ENCODE measurements around the gene NCOA7. TPM values are rescaled to one million over a fixed set of nuclear protein-coding genes. Genes with fewer than 3 reads are reported as not detected.

NCOA7 gene
- total and polyA plus RNA-seq, 8 donors: 7.4 to 66.7 (median 14.1) TPM

GRCh38 chr6:125918681-125919566 is 128.2 kb downstream of the NCOA7 start:
- Histone ChIP-seq H3K4me3 (peak overlapping the region in 1 of 4 donors; percentile 40), H3K4me1 (peaks cover 0 to 28% (median 0%) of the 10 kb centered on the region in 3 donors), H3K36me3 (peaks cover 0 to 16% (median 0%) of the 10 kb centered on the region in 3 donors), H3K27me3 (no peaks in the 10 kb centered on the region), H3K27ac (peak overlapping the region; percentile 7 to 97 (median 64)), H3K9me3 (no peaks in the 10 kb centered on the region)
- FAIRE-seq (peak; percentile 53), ATAC-seq (peak; percentile 85 to 92 (median 90)), DNase-seq (peak in 3 of 6 donors; percentile 38 to 47 (median 45))
- WGBS, 2 donors: 28 to 34% methylated on average over 13 of the region's 13 CpGs
- intact Hi-C loops (cut with DNase I): no loop called here
- TF ChIP-seq CTCF (IDR thresholded peaks at IDR 0.05): no peak

- DNase-seq (no peak), ATAC-seq (no peak), FAIRE-seq (no peak)
- peaks cover 0 to 28% (median 0%) of the 10 kb centered on the region in 3 donors for H3K4me1 ChIP-seq
- H3K27ac ChIP-seq: peak overlapping the region; percentile 7 to 97 (median 64)
- no peaks in the 10 kb centered on the region for H3K9me3 ChIP-seq
- TF ChIP-seq CTCF (IDR thresholded peaks at IDR 0.05): no peak
- 60 to 67% methylated on average over 3 of the region's 3 CpGs for WGBS, 2 donors
- H3K4me3 ChIP-seq: peak overlapping the region in 1 of 4 donors; percentile 40
- intact Hi-C loops (cut with DNase I): no loop called here
- H3K36me3 ChIP-seq: peaks cover 0 to 16% (median 0%) of the 10 kb centered on the region in 3 donors
- no peaks in the 10 kb centered on the region for H3K27me3 ChIP-seq
These were observed 128.9 kb downstream of the NCOA7 start for GRCh38 chr6:125919618-125920017.

GRCh38 chr6:125922322-125922860 is 131.6 kb downstream of the NCOA7 start:
- no peaks in the 10 kb centered on the region for H3K9me3 ChIP-seq
- peaks cover 0 to 10% (median 0%) of the 10 kb centered on the region in 3 donors for H3K36me3 ChIP-seq
- no peak for TF ChIP-seq CTCF (IDR thresholded peaks at IDR 0.05)
- WGBS, 2 donors: 70 to 74% methylated on average over 8 of the region's 8 CpGs
- DNase-seq (no peak), ATAC-seq (no peak), FAIRE-seq (no peak)
- no peaks in the 10 kb centered on the region for H3K27me3 ChIP-seq
- peaks cover 0 to 28% (median 0%) of the 10 kb centered on the region in 3 donors for H3K4me1 ChIP-seq
- peak overlapping the region in 1 of 4 donors; percentile 84 for H3K27ac ChIP-seq
- intact Hi-C loops (cut with DNase I): no loop called here
- H3K4me3 ChIP-seq: peak overlapping the region in 1 of 4 donors; percentile 40

- H3K4me3 ChIP-seq: no peak overlapping the region
- H3K27me3 ChIP-seq: no peaks in the 10 kb centered on the region
- no peak for DNase-seq
- H3K36me3 ChIP-seq: peaks cover 0 to 20% (median 4%) of the 10 kb centered on the region in 3 donors
- peaks cover 0 to 18% (median 0%) of the 10 kb centered on the region in 3 donors for H3K4me1 ChIP-seq
- no peak for FAIRE-seq
- H3K9me3 ChIP-seq: no peaks in the 10 kb centered on the region
- no peak for TF ChIP-seq CTCF (IDR thresholded peaks at IDR 0.05)
- 72 to 74% methylated on average over 4 of the region's 4 CpGs for WGBS, 2 donors
- peak overlapping the region in 1 of 4 donors; percentile 2 for H3K27ac ChIP-seq
- ATAC-seq: no peak
- intact Hi-C loops (cut with DNase I): no loop called here
These were observed 132.7 kb downstream of the NCOA7 start for GRCh38 chr6:125923366-125923877.

Data from pancreas (tissue), 10 donors.